Measurements from ENCODE around the gene GPR65.
"Not testable (repeated sequence)": the region's sequence is repeated elsewhere in the genome, so short reads cannot be mapped to it uniquely, and the experiment has no call there.

The GPR65 gene

DNA sequence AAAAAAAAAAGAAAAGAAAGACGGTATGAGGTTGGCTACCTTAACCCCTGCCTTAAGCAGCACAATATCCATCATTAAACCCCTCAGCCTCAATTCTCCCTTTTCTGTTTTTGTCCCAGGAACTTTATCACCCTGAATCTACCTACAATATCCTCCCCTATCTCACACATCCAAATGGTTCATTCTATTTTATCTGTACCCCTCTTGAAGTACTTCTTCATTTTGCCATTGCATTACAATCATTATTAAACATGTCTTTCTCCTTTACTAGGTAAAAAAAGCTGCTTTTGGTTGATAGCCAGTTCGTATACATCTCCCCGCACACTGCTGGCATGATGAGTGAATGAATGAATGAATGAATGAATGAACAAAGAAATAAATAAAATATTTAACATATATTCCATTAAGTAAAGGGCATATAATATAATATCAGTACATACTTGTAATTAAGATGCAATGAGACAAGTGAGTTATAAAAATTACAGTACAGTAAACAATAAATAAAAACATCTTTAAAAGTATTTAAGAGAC lies 364 bp upstream of the GPR65 start:
- no peak for DNase-seq

DNA sequence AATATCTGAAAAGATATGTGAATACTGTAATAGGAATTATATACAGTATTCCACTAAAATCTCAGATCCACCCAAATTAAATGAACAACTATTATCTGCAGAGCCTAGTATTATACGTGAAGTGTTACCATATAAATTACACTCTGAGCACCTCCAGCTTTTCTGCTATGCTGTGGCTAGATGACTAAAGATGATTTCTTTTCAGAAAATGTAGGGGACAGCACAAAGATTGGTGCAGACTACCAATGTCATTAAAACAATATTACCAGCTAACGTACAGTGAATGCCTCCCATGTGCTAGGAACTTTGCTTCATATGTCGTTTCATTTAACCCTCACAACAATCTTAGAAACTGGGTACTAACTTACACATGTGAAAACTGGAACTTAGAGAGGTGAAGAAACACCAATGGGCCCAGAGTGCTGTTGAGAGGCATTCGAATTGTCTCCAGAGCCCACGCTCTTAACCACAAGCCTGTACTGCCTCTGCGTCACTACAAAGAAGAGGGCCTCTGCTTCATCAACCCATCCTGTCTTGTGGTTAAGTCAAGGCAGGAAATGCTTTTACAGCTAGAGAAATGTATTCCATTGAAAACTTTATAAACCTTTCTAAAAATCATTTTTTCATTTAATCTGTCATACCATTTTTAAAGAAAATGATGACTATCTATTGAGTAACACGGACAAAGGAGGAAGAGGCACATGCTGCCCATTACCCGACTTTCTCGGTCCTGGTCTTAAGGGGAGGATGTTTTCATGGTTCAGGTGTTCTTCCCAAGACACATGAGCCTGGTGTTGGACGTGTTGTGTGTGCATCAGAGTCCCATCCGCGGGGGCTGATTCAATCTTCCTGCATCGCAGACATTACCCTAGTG lies 1.3 kb downstream of the GPR65 start:
- peak; percentile 50 for DNase-seq

DNA sequence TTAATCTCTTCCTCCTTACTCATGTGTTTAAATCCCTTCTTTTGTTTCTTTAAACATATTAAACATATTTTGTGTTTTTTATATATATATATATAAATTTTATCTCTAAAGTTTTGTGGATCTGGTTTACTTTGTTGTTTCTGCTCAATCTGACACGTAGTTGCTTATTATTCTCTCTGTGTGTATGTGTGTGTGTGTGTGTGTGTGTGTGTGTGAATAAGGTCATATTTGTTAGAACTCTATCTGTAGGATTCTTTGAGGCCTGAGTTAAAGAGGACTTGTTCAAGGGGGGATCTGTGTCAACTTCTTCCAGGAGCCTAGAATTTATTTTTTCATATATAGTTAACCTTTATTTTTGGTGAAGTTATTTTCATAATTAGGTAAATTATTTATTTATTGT lies 2.7 kb downstream of the GPR65 start:
- no peak for DNase-seq

GRCh38 chr14:88008039-88008742 lies 3.3 kb downstream of the GPR65 start:
- no peak for DNase-seq

DNA sequence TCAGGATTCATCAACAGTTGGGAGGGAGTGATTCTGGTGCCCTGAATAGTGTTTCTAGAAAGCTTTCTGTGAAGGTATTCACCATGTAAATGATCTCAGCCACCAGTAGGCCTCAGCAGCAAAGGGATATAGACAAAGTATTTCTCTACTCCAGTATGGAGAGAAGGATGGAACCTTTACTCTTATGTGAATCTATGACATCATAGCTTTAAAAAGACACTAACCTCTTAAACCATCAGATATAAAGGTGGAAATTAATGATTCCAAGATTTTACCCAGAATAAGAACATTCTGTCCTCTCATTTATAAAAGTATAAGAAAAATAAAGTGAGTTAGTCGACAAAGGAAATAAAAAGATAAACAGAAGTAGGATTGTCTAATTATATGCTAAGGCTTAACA lies 4.6 kb downstream of the GPR65 start:
- DNase-seq = no peak

- no peak for DNase-seq
Observed at GRCh38 chr14:88010331-88010730, 5.4 kb downstream of the GPR65 start.

DNA sequence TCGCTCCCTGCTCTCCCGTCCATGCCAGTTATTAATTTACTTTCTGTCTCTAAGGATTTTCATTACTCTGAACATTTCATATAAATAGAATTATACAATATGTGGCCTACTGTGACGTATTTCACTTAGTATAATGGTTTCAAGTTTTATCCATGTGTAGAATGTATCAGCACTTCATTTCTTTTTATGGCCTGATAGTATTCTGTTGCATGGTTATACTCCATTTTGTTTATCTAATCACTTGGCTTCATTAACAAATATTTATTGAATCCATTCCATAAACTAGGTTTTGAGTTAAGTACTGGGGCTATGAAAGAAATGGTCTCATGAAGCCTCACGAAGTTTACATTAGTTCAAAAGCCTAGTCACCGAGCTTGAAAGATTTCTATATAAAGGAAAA lies 7.6 kb downstream of the GPR65 start:
- DNase-seq = no peak

- DNase-seq = no peak
Observed at GRCh38 chr14:88013750-88014349, 8.9 kb downstream of the GPR65 start.

DNA sequence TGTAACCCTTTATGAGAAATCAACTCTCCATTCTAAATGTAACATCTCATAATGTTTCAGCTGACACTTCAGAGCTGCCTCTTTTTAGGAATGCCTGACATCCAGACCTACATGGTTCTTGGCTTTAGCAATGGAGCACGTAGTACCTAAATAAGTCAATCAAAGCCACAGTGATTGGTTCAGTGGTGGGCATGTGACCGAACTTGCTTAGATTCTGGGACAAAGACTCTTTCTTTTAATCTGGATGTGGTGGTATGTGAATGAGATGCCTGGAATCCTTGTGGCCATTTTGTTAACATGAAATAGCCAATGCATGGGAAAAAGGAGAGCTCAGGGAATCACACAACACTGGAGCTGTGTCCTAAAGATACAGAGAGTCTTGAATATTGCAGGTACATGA lies 11.8 kb downstream of the GPR65 start:
- no peak for DNase-seq

- no peak for DNase-seq
Observed at GRCh38 chr14:88017535-88017934, 12.6 kb downstream of the GPR65 start.

DNA sequence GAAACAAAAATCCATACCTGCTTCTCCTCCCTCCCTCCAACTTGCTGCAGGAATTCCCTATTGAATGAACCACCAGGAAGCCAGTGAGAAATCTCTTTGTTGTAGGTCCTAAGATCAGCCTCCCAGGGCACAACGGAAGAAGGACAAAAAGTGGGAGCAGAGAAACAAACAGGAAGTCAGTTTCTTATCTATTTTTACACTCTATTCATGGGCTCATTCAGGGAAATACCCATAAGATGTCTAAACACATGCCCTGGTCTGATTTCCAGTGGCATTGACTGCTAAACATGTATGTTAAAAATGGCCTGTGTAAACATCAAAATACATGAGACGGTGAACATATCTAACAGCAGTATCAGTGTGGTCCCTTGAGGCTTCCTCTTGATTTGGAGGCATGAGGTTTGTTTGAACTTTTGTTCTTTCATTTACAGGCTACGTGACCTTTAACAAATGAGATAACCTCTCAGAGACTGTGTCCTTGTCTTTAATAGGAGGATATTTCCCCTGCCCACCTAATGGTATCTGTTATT lies 18.8 kb downstream of the GPR65 start:
- no peak for DNase-seq

DNA sequence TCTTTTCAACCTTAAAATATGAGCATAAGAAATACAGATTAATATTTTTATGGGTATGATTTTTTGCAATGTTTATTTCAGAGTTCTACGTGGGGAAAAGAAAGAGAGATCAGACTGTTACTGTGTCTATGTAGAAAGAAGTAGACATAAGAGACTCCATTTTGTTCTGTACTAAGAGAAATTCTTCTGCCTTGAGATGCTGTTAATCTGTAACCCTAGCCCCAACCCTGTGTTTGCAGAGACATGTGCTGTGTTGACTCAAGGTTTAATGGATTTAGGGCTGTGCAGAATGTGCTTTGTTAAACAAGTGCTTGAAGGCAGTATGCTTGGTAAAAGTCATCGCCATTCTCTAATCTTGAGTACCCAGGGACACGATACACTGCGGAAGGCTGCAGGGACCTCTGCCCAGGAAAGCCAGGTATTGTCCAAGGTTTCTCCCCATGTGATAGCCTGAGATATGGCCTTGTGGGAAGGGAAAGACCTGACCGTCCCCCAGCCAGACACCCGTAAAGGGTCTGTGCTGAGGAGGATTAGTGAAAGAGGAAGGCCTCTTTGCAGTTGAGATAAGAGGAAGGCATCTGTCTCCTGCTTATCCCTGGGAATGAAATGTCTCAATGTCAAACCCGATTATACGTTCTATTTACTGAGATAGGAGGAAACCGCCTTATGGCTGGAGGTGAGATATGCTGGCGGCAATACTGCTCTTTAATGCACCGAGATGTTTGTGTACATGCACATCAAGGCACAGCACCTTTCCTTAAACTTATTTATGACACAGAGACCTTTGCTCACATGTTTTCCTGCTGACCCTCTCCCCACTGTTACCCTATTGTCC lies 19.5 kb downstream of the GPR65 start:
- DNase-seq = not testable (repeated sequence)

GRCh38 chr14:88025313-88025712 lies 20.4 kb downstream of the GPR65 start:
- no peak for DNase-seq

GRCh38 chr14:88026890-88027289 lies 22.0 kb downstream of the GPR65 start:
- no peak for DNase-seq

DNA sequence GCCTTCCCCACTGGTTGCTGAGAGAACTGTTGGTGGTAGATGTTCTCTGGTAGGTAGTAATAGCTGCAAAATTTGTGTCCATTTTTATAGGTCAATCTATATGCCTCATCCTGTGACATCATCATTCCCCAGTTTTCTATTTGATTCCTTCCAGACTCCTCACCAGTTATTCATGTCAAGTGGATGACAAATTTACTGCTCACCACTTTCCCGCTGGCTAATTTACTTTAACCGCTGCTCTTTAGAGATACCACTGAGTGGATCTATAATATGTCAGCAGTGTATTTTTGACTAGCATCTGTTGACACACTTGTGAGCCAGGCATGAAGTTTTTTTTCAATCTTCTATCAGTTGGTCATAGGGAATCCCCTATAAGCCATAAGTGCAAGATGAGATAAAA lies 24.6 kb downstream of the GPR65 start:
- no peak for DNase-seq

GRCh38 chr14:88030079-88030478 lies 25.1 kb downstream of the GPR65 start:
- DNase-seq = no peak

DNA sequence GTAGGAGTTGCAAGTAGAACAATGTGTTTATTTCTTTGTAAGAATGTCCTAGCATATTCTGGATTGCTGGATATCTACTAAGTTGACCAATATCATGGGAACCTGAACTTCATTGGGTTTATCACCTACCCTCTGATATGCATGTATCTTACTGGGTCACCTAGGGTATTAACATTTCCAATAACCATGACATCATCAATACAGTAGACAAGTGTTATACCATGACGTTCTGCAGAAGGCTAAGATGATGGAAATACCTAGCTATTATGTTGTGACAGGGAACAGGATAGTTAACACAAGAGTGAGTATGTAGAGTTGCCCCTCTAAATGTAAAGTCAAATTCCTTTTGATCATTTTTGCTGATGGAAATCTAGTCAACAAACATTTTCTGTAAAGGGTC lies 26.0 kb downstream of the GPR65 start:
- DNase-seq = no peak

DNA sequence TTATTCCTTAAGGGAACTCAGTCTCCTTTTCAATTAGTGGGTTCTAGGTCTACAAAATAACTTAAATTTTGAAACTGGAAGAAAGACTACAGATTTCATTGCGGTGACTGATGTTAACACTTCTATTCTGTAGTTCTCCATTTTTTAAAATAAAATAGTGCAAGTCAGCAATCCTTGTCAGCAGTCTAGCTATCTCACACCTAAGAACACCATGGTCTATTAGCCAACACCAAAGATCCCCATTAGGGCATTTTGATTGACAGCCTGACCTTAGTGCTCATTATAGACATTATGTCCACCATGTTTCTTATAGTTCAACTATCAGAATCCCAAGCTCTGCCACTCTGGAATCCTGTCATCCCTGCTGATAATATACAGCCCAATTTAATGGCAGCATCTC lies 27.4 kb downstream of the GPR65 start:
- DNase-seq = no peak

- DNase-seq = no peak
Observed at GRCh38 chr14:88034076-88034475, 29.1 kb downstream of the GPR65 start.

- no peak for DNase-seq
Observed at GRCh38 chr14:88036422-88036821, 31.5 kb downstream of the GPR65 start.

- DNase-seq = no peak
Observed at GRCh38 chr14:88037325-88037724, 32.4 kb downstream of the GPR65 start.

DNA sequence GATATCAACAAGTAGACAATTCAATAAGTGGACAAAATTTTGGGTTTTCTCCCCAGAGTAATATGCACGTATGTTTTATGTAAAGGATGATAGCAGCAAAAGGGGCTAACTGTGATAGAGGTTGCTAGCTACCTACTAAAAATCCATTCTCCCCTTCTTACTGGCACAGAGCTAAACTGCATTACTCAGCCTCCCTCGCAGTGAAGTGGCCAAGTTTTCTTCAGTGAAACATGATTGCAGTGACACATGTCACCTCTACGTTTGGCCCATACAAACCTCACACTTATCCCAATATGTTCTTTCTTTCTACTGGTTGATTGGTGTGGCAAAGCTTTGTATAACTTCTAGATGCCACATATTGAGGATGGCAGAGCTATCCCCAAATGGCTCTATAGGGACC lies 34.3 kb downstream of the GPR65 start:
- DNase-seq = no peak

DNA sequence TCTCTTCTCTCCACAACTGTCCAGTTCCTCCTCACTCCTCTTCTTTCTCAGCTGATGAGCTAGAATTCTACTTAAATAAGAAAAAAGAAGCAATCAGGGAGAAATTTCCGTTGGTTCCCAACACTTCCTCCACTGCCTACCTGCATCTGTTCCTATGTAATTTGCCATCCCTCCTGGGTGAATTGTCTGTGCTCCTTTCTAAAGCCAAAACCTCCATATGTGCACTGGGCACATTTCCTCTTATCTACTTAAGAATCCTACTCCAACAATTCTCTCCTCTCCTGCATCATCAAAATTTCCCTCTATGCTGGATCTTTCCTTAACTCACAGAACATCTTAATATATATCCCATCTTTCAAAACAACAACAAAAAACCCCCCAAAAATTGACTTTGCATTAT lies 35.2 kb downstream of the GPR65 start:
- no peak for DNase-seq
